Measurements from ENCODE around the gene FOLH1. TPM values are rescaled to one million over a fixed set of nuclear protein-coding genes. Genes with fewer than 3 reads are reported as not detected.
"Not testable (repeated sequence)": the region's sequence is repeated elsewhere in the genome, so short reads cannot be mapped to it uniquely, and the experiment has no call there.

The FOLH1 gene
- total RNA-seq, 1 experiment from 2014 or later = not detected

GRCh38 chr11:49233685-49234084 lies 25.3 kb upstream of the FOLH1 start:
- Mint-ChIP-seq H3K9me3 (peaks cover 71% of the 10 kb centered on the region), H3K36me3 (peaks cover 53% of the 10 kb centered on the region)
- H3K4me3 Mint-ChIP-seq; ATAC-seq; H3K27me3 Mint-ChIP-seq (ENCODE audit: low read depth); H3K27ac Mint-ChIP-seq; DNase-seq (ENCODE audit: low spot score); POLR2A ChIA-PET; H3K4me1 Mint-ChIP-seq; CTCF ChIA-PET: not testable (repeated sequence)

GRCh38 chr11:49233019-49233418 lies 24.6 kb upstream of the FOLH1 start:
- peaks cover 69% of the 10 kb centered on the region for H3K9me3 Mint-ChIP-seq

GRCh38 chr11:49231725-49232124 lies 23.3 kb upstream of the FOLH1 start:
- ATAC-seq; H3K27ac Mint-ChIP-seq; H3K27me3 Mint-ChIP-seq (ENCODE audit: low read depth); CTCF ChIA-PET; H3K4me3 Mint-ChIP-seq; DNase-seq (ENCODE audit: low spot score); H3K4me1 Mint-ChIP-seq; POLR2A ChIA-PET: not testable (repeated sequence)
- peaks cover 51% of the 10 kb centered on the region for H3K36me3 Mint-ChIP-seq
- H3K9me3 Mint-ChIP-seq = peaks cover 72% of the 10 kb centered on the region

More at GRCh38 chr11:49233019-49233418, 24.6 kb upstream of the FOLH1 start:
- peaks cover 50% of the 10 kb centered on the region for H3K36me3 Mint-ChIP-seq
- DNase-seq (ENCODE audit: low spot score); CTCF ChIA-PET; H3K27ac Mint-ChIP-seq; POLR2A ChIA-PET; H3K27me3 Mint-ChIP-seq (ENCODE audit: low read depth); H3K4me3 Mint-ChIP-seq; ATAC-seq; H3K4me1 Mint-ChIP-seq: not testable (repeated sequence)

GRCh38 chr11:49230534-49230933 lies 22.1 kb upstream of the FOLH1 start:
- H3K27me3 Mint-ChIP-seq (ENCODE audit: low read depth); H3K4me1 Mint-ChIP-seq; H3K4me3 Mint-ChIP-seq; DNase-seq (ENCODE audit: low spot score); POLR2A ChIA-PET; H3K27ac Mint-ChIP-seq; ATAC-seq; CTCF ChIA-PET: not testable (repeated sequence)
- Mint-ChIP-seq H3K9me3 (peaks cover 73% of the 10 kb centered on the region), H3K36me3 (peaks cover 48% of the 10 kb centered on the region)

GRCh38 chr11:49230001-49230400 lies 21.6 kb upstream of the FOLH1 start:
- Mint-ChIP-seq H3K36me3 (peaks cover 48% of the 10 kb centered on the region), H3K9me3 (peaks cover 75% of the 10 kb centered on the region)
- H3K4me3 Mint-ChIP-seq; DNase-seq (ENCODE audit: low spot score); ATAC-seq; CTCF ChIA-PET; H3K27ac Mint-ChIP-seq; H3K4me1 Mint-ChIP-seq; H3K27me3 Mint-ChIP-seq (ENCODE audit: low read depth); POLR2A ChIA-PET: not testable (repeated sequence)

- H3K27me3 Mint-ChIP-seq (ENCODE audit: low read depth); CTCF ChIA-PET; H3K27ac Mint-ChIP-seq; ATAC-seq; POLR2A ChIA-PET; H3K4me1 Mint-ChIP-seq; H3K4me3 Mint-ChIP-seq; DNase-seq (ENCODE audit: low spot score): not testable (repeated sequence)
- peaks cover 47% of the 10 kb centered on the region for H3K36me3 Mint-ChIP-seq
- peaks cover 73% of the 10 kb centered on the region for H3K9me3 Mint-ChIP-seq
These were observed 20.7 kb upstream of the FOLH1 start for GRCh38 chr11:49229136-49229535.

- H3K4me1 Mint-ChIP-seq; CTCF ChIA-PET; H3K27ac Mint-ChIP-seq; ATAC-seq; H3K27me3 Mint-ChIP-seq (ENCODE audit: low read depth); H3K4me3 Mint-ChIP-seq; POLR2A ChIA-PET; DNase-seq (ENCODE audit: low spot score): not testable (repeated sequence)
- peaks cover 39% of the 10 kb centered on the region for H3K36me3 Mint-ChIP-seq
- peaks cover 66% of the 10 kb centered on the region for H3K9me3 Mint-ChIP-seq
These were observed 16.9 kb upstream of the FOLH1 start for GRCh38 chr11:49225255-49225785.

- no peak for ATAC-seq
- no peak for TF ChIP-seq SMAD4 (CRISPR knock-in tag; IDR thresholded peaks at IDR 0.05)
- no peaks in the 10 kb centered on the region; the same call in 1 of the 2 replicates for H3K27me3 Mint-ChIP-seq (ENCODE audit: low read depth)
These were observed 12.7 kb upstream of the FOLH1 start for GRCh38 chr11:49221112-49221511.

GRCh38 chr11:49213026-49213560 lies 4.7 kb upstream of the FOLH1 start:
- CTCF ChIA-PET = no interaction called here
- TF ChIP-seq NFE2L1 (CRISPR knock-in tag; IDR thresholded peaks at IDR 0.05) (no peak), JAZF1 (CRISPR knock-in tag; IDR thresholded peaks at IDR 0.05) (no peak)

More at GRCh38 chr11:49221112-49221511, 12.7 kb upstream of the FOLH1 start:
- Mint-ChIP-seq H3K9me3 (peaks cover 70% of the 10 kb centered on the region), H3K27ac (no peak overlapping the region), H3K4me3 (no peak overlapping the region), H3K36me3 (peaks cover 41% of the 10 kb centered on the region), H3K4me1 (no peaks in the 10 kb centered on the region)
- POLR2A ChIA-PET = no interaction called here
- CTCF ChIA-PET = no interaction called here
- DNase-seq (ENCODE audit: low spot score) = no peak

GRCh38 chr11:49206999-49207398 lies 1.4 kb downstream of the FOLH1 start:
- H3K4me3 Mint-ChIP-seq; CTCF ChIA-PET; DNase-seq (ENCODE audit: low spot score); POLR2A ChIA-PET; H3K27ac Mint-ChIP-seq; ATAC-seq; H3K4me1 Mint-ChIP-seq; H3K27me3 Mint-ChIP-seq (ENCODE audit: low read depth): not testable (repeated sequence)
- H3K36me3 Mint-ChIP-seq = peaks cover 39% of the 10 kb centered on the region
- H3K9me3 Mint-ChIP-seq = peaks cover 55% of the 10 kb centered on the region

More at GRCh38 chr11:49213026-49213560, 4.7 kb upstream of the FOLH1 start:
- Mint-ChIP-seq H3K27ac (no peak overlapping the region), H3K27me3 (ENCODE audit: low read depth) (peaks cover 2% of the 10 kb centered on the region; the same call in 1 of the 2 replicates), H3K36me3 (peaks cover 50% of the 10 kb centered on the region), H3K4me1 (no peaks in the 10 kb centered on the region), H3K9me3 (peaks cover 60% of the 10 kb centered on the region), H3K4me3 (no peak overlapping the region)
- POLR2A ChIA-PET = no interaction called here
- DNase-seq (ENCODE audit: low spot score) = no peak
- no peak for ATAC-seq

Measured in WTC11 (cell line).